Liver (tissue), 9 donors: ENCODE measurements around the gene UBASH3A. TPM values are rescaled to one million over a fixed set of nuclear protein-coding genes. Genes with fewer than 3 reads are reported as not detected.

Source experiments
- DNase-seq: peaks from one replicate; pipeline ENCODE4 v3.0.0-alpha.2; 2017; ENCODE audit warnings: low spot score
- H3K27ac ChIP-seq, 2 donors: one replicate each; pipeline ENCODE4 v1.7.0; 2013; ENCODE audit warnings: inconsistent platforms in 2 of 2, low read length in 2 of 2, control low read depth in 1 of 2, low read depth in 1 of 2, mild to moderate bottlenecking in 1 of 2
- H3K27me3 ChIP-seq, 4 donors: one replicate each; pipeline versions ENCODE4 v1.6.1 to v1.7.0; 2013; ENCODE audit warnings: low read length in 3 of 4, inconsistent platforms in 1 of 4, mild to moderate bottlenecking in 1 of 4, moderate library complexity in 1 of 4; ENCODE audit not compliant: control insufficient read depth in 4 of 4, insufficient read depth in 4 of 4
- H3K36me3 ChIP-seq, 4 donors: one replicate each; pipeline versions ENCODE4 v1.6.1 to v1.7.0; 2013; ENCODE audit warnings: low read length in 3 of 4, mild to moderate bottlenecking in 3 of 4, low read depth in 1 of 4, moderate library complexity in 1 of 4; ENCODE audit not compliant: control insufficient read depth in 4 of 4, insufficient read depth in 3 of 4
- H3K4me1 ChIP-seq, 4 donors: one replicate each; pipeline versions ENCODE4 v1.6.1 to v1.7.0; 2013; ENCODE audit warnings: low read length in 3 of 4, mild to moderate bottlenecking in 3 of 4, moderate library complexity in 1 of 4; ENCODE audit not compliant: control insufficient read depth in 4 of 4, insufficient read depth in 4 of 4
- H3K4me3 ChIP-seq, 3 donors: one replicate each; pipeline versions ENCODE4 v1.6.1 to v1.7.0; 2013; ENCODE audit warnings: low read length in 3 of 3, control low read depth in 1 of 3, low read depth in 1 of 3, mild to moderate bottlenecking in 1 of 3
- H3K9ac ChIP-seq, 2 donors: one replicate each; pipeline ENCODE4 v1.7.0; 2013; ENCODE audit warnings: low read length in 2 of 2, mild to moderate bottlenecking in 2 of 2, moderate library complexity in 2 of 2, control low read depth in 1 of 2, low read depth in 1 of 2
- H3K9me3 ChIP-seq, 4 donors: one replicate each; pipeline versions ENCODE4 v1.6.1 to v1.7.0; 2013; ENCODE audit warnings: low read length in 3 of 4; ENCODE audit not compliant: control insufficient read depth in 4 of 4
- ATF3 ChIP-seq: IDR thresholded peaks from 2 replicates; pipeline ENCODE4 v1.6.1; 2016; ENCODE audit warnings: antibody characterized with exemption
- EGR1 ChIP-seq, 2 donors: IDR thresholded peaks; 2 replicates each; pipeline ENCODE4 v1.6.1; 2016 to 2018; ENCODE audit warnings: antibody characterized with exemption in 2 of 2, low read depth in 2 of 2
- FOXA1 ChIP-seq: IDR thresholded peaks from 2 replicates; pipeline ENCODE4 v1.6.1; 2016; ENCODE audit warnings: antibody characterized with exemption
- FOXA2 ChIP-seq: IDR thresholded peaks from 2 replicates; pipeline ENCODE4 v1.6.1; 2016; ENCODE audit warnings: antibody characterized with exemption
- GABPA ChIP-seq, 2 donors: IDR thresholded peaks in 1 of 2; conservative IDR thresholded peaks in 1 of 2; 2 replicates each; pipeline ENCODE4 v1.6.1; 2016; ENCODE audit warnings: antibody characterized with exemption in 2 of 2, mild to moderate bottlenecking in 1 of 2, moderate library complexity in 1 of 2
- HNF4A ChIP-seq, 2 donors: conservative IDR thresholded peaks; 2 replicates each; pipeline ENCODE4 v1.6.1; 2016; ENCODE audit warnings: antibody characterized with exemption in 2 of 2, mild to moderate bottlenecking in 2 of 2
- HNF4G ChIP-seq: IDR thresholded peaks from 2 replicates; pipeline ENCODE4 v1.6.1; 2016; ENCODE audit warnings: antibody characterized with exemption
- JUND ChIP-seq, 2 donors: IDR thresholded peaks; 2 replicates each; pipeline ENCODE4 v1.6.1; 2016; ENCODE audit warnings: antibody characterized with exemption in 2 of 2
- NR2F2 ChIP-seq: IDR thresholded peaks from 2 replicates; pipeline ENCODE4 v1.6.1; 2016; ENCODE audit warnings: antibody characterized with exemption
- RAD21 ChIP-seq, 2 donors: IDR thresholded peaks; 2 replicates each; pipeline ENCODE4 v1.6.1; 2016; ENCODE audit warnings: antibody characterized with exemption in 2 of 2, mild to moderate bottlenecking in 2 of 2
- REST ChIP-seq: IDR thresholded peaks from 2 replicates; pipeline ENCODE4 v1.6.1; 2016; ENCODE audit warnings: antibody characterized with exemption, mild to moderate bottlenecking
- SP1 ChIP-seq: IDR thresholded peaks from 2 replicates; pipeline ENCODE4 v1.6.1; 2018; ENCODE audit warnings: antibody characterized with exemption, mild to moderate bottlenecking
- TAF1 ChIP-seq: conservative IDR thresholded peaks from 2 replicates; pipeline ENCODE4 v1.6.1; 2016; ENCODE audit warnings: antibody characterized with exemption, mild to moderate bottlenecking
- YY1 ChIP-seq: IDR thresholded peaks from 2 replicates; pipeline ENCODE4 v1.6.1; 2016; ENCODE audit warnings: antibody characterized with exemption, mild to moderate bottlenecking
- ZBTB33 ChIP-seq: IDR thresholded peaks from 2 replicates; pipeline ENCODE4 v1.6.1; 2016; ENCODE audit warnings: antibody characterized with exemption
- WGBS: extraction: QIAGEN DNeasy Blood & Tissue Kit; methylation state at CpG from one replicate; pipeline ENCODE4 v1.1.7; 2013; 5-methylcytosine and 5-hydroxymethylcytosine counted together
- polyA plus RNA-seq, 2 donors: library from polyadenylated mRNA; stranded (reverse) in 1 of 2; unstranded in 1 of 2; fragments of 200-250 nt in 1 of 2; fragments of >200 nt in 1 of 2; fragmentation: Nextera tagmentation in 1 of 2; extraction: Ambion mirVana in 1 of 2; gene quantifications; one replicate each; pipeline versions ENCODE4 v1.2.1 to v1.2.3, GENCODE V29; 2013 to 2015
- total RNA-seq, 2 donors: library from RNA; depleted of rRNA; stranded (reverse); fragments of >200 nt; gene quantifications; one replicate each; pipeline ENCODE4 v1.2.3, GENCODE V29; 2014
- TF ChIP-seq, protein P1 (sequence below): fragments of 150-350 bp; IDR thresholded peaks from 2 replicates; pipeline ENCODE4 v1.5.1; 2017; ENCODE audit warnings: improper control_type of control experiment, low read depth, low read length; ENCODE audit not compliant: missing input control
- TF ChIP-seq, protein P2 (sequence below): IDR thresholded peaks from 2 replicates; pipeline ENCODE4 v1.6.1; 2016; ENCODE audit warnings: antibody characterized with exemption
- donor health status: healthy.
- donor health status: healthy.
- donor health status: healthy.
- donor health status: healthy.
- donor health status: healthy.

Gene UBASH3A
- total and polyA plus RNA-seq, 4 donors, result 0.10 to 0.75 (median 0.45) TPM

- DNase-seq, result no peak
- Histone ChIP-seq H3K4me3 (no peak overlapping the region), H3K9ac (no peak overlapping the region), H3K27me3 (peaks cover 0 to 4% (median 0%) of the 10 kb centered on the region in 4 donors), H3K27ac (no peak overlapping the region), H3K9me3 (no peaks in the 10 kb centered on the region), H3K36me3 (no peaks in the 10 kb centered on the region), H3K4me1 (no peaks in the 10 kb centered on the region)
- TF ChIP-seq HNF4G (no peak), REST (no peak), NR2F2 (no peak), RAD21 (IDR thresholded peaks at IDR 0.05) (no peak), FOXA2 (no peak), GABPA (IDR thresholded peaks at IDR 0.05 in 1 of 2, conservative IDR thresholded peaks at IDR 0.05 in 1 of 2) (no peak), TAF1 (no peak), YY1 (no peak), HNF4A (conservative IDR thresholded peaks at IDR 0.05) (no peak), SP1 (no peak)
- WGBS, result 85% methylated on average over 17 of the region's 17 CpGs
Measured at GRCh38 chr21:42392731-42393442, 10.8 kb upstream of the UBASH3A start.

GRCh38 chr21:42393443-42393950 lies 10.2 kb upstream of the UBASH3A start:
- 76% methylated on average over 8 of the region's 8 CpGs for WGBS
- no peak for DNase-seq

More at GRCh38 chr21:42393443-42393950, 10.2 kb upstream of the UBASH3A start:
- H3K9ac ChIP-seq, result no peak overlapping the region
- H3K4me1 ChIP-seq, result no peaks in the 10 kb centered on the region
- H3K27ac ChIP-seq, result no peak overlapping the region
- no peaks in the 10 kb centered on the region for H3K36me3 ChIP-seq
- no peak for TF ChIP-seq ATF3
- no peak for TF ChIP-seq TAF1
- TF ChIP-seq FOXA1, result no peak
- no peak for TF ChIP-seq GABPA (IDR thresholded peaks at IDR 0.05 in 1 of 2, conservative IDR thresholded peaks at IDR 0.05 in 1 of 2)
- TF ChIP-seq SP1, result no peak
- TF ChIP-seq, protein P1, sequence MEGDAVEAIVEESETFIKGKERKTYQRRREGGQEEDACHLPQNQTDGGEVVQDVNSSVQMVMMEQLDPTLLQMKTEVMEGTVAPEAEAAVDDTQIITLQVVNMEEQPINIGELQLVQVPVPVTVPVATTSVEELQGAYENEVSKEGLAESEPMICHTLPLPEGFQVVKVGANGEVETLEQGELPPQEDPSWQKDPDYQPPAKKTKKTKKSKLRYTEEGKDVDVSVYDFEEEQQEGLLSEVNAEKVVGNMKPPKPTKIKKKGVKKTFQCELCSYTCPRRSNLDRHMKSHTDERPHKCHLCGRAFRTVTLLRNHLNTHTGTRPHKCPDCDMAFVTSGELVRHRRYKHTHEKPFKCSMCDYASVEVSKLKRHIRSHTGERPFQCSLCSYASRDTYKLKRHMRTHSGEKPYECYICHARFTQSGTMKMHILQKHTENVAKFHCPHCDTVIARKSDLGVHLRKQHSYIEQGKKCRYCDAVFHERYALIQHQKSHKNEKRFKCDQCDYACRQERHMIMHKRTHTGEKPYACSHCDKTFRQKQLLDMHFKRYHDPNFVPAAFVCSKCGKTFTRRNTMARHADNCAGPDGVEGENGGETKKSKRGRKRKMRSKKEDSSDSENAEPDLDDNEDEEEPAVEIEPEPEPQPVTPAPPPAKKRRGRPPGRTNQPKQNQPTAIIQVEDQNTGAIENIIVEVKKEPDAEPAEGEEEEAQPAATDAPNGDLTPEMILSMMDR, result no peak
- no peak for TF ChIP-seq RAD21 (IDR thresholded peaks at IDR 0.05)
- TF ChIP-seq NR2F2, result no peak
- no peak for TF ChIP-seq REST
- no peak for TF ChIP-seq ZBTB33
- TF ChIP-seq HNF4G, result no peak
- no peak for TF ChIP-seq EGR1 (IDR thresholded peaks at IDR 0.05; ENCODE audit: low read depth in 2 of 2)
- TF ChIP-seq, protein P2, sequence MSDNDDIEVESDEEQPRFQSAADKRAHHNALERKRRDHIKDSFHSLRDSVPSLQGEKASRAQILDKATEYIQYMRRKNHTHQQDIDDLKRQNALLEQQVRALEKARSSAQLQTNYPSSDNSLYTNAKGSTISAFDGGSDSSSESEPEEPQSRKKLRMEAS, result no peak
- TF ChIP-seq FOXA2, result no peak
- no peak for TF ChIP-seq YY1
- TF ChIP-seq JUND (IDR thresholded peaks at IDR 0.05), result no peak
- peaks cover 0 to 4% (median 0%) of the 10 kb centered on the region in 4 donors for H3K27me3 ChIP-seq
- H3K9me3 ChIP-seq, result no peaks in the 10 kb centered on the region
- H3K4me3 ChIP-seq, result no peak overlapping the region
